HG02623 (cell line): ENCODE results near the gene QRSL1.
"Not testable (repeated sequence)": the region's sequence is repeated elsewhere in the genome, so short reads cannot be mapped to it uniquely, and the experiment has no call there.

Experiments
- ATAC-seq: cut with Tn5 transposase; IDR thresholded peaks from one replicate; pipeline ENCODE4 v1.9.1; 2021; ENCODE audit warnings: moderate library complexity; ENCODE audit not compliant: unreplicated experiment

QRSL1 gene

GRCh38 chr6:106674541-106675229 is 45.3 kb downstream of the QRSL1 start:
- ATAC-seq = no peak

DNA sequence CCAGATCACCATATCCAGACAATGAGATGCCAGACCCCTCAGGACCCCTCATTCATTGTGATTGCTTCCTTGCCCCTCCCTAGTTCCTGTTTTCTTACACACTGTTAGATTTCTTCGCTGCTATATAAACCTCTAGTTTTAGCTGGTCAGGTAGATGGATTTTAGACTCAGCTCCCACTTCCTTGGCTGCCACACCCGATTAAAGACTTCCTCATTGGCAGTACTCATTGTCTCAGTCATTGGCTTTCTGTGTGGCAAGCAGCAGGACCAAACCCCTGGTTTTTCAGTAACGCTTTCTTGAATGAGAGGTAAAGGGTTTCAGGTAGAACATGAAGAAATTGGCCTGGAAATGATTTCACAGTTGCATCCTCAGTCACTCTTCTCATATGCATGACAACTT is 47.9 kb downstream of the QRSL1 start:
- no peak for ATAC-seq

GRCh38 chr6:106684011-106684410 is 54.6 kb downstream of the QRSL1 start:
- no peak for ATAC-seq

DNA sequence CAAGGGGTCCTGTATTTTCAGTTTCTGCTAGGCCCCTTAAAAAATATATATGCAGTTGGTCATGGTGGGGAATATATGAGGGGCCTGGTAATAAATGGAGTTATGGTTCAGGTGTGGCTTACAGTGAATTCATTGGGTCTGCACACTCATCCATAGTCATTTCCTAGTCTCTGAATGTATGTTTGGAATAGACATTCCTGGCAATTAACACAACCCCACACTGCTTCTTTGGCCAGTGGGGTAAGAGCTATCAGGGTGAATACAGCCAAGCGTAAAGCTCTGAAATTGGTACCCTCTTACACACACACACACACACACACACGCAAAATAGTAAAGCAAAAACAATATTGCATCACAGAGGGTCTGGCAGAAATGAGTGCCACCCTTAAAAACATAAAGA is 56.5 kb downstream of the QRSL1 start:
- ATAC-seq = no peak

GRCh38 chr6:106688177-106688951 is 59.0 kb downstream of the QRSL1 start:
- ATAC-seq = no peak

GRCh38 chr6:106692112-106692818 is 62.9 kb downstream of the QRSL1 start:
- ATAC-seq = no peak

- ATAC-seq = no peak
These were observed 63.4 kb downstream of the QRSL1 start for GRCh38 chr6:106692819-106693208.

GRCh38 chr6:106693418-106693817 is 64.0 kb downstream of the QRSL1 start:
- no peak for ATAC-seq

DNA sequence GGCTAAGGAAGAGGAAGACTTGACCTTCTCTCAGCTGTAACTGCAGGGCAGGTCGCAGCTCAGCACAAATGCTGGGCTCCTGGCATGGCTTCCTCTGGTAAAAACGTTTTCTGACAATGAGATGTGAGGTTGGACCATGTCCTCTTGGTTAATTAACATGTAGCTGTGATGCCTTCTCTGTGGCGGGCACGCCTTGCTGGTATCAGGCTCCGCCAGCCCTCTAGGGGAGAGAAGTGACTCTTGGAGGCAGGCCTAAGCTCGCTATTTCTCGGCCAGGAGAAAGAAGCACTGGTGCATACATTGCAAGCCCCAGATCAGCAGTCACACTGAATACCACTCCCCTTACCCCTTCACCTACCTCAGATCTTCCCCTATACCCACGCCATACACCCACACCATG is 65.0 kb downstream of the QRSL1 start:
- no peak for ATAC-seq

- no peak for ATAC-seq
These were observed 71.2 kb downstream of the QRSL1 start for GRCh38 chr6:106700581-106700980.

DNA sequence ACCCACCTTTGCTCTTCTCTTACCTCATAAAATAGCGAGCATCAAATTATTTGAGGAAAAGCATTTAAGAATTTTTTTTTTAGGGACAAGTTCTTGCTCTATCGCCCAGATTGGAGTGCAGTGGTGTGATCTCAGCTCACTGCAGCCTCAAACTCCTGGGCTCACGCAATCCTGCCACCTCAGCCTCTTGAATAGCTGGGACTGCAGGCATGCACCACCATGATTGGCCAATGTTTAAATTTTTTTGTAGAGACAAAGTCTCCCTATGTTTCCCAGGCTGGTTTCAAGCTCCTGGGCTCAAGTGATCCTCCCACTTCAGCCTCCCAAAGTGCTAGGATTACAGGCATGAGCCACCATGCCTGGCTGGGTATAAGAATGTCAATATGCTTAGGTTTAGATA is 71.8 kb downstream of the QRSL1 start:
- not testable (repeated sequence) for ATAC-seq

DNA sequence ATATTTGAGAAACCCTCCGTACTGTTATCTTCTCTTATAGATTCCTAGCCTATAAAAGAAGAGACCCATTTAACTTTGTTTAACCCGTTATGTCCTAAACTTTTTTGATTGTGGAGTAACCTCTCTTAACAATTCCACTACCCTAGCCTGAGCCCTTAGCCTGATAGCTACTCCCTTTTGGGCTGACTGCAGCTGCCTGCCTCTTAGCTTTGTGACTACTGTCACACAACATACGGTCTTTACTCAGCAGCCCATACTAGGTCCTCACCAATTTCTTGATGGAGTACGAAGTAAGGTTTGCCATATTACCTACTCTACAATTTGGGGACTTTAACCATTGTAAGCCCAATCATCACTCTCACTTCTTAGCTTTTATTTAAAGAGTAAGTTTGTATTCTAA is 72.7 kb downstream of the QRSL1 start:
- peak; percentile 34 for ATAC-seq

- ATAC-seq = peak; percentile 96
These were observed 73.2 kb downstream of the QRSL1 start for GRCh38 chr6:106702451-106703110.

DNA sequence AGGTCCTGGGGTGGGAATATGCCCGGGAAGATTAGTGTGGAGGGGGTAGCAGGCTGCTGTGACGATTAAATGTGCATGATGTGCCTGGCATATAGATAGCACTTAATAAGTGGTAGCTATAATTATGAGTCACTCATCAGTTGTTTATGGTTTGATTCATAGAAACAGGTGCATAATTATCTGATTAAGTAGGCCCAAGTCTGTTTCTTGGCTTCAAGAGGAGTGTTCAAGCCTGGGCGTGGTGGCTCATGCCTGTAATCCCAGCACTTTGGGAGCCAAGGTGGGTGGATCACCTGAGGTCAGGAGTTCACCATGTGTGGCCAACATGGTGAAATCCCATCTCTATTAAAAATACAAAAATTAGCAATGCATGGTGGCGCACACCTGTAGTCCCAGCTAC is 74.9 kb downstream of the QRSL1 start:
- no peak for ATAC-seq

GRCh38 chr6:106705156-106705555 is 75.8 kb downstream of the QRSL1 start:
- no peak for ATAC-seq

DNA sequence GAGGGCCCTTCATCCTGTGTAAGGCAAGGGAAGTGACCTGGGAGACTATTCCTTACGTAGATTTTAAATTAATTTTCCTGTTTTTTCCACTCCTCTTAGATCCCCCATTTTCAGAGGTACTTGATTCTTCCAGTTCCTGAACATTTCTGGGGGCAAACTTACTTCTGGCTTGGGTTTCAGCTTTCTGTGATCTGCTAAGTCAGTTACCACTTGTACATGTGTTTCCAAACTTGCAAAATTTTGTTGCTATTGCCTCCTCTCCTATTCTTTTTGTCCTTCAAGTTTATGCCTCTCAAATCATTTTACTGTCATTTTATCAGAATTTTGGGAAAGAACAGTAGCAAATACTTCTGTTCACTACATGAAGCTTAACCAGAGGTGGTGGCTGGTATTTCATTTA is 81.2 kb downstream of the QRSL1 start:
- ATAC-seq = no peak

GRCh38 chr6:106714281-106714680 is 84.9 kb downstream of the QRSL1 start:
- ATAC-seq = no peak

GRCh38 chr6:106715922-106716321 is 86.5 kb downstream of the QRSL1 start:
- ATAC-seq = no peak

GRCh38 chr6:106716966-106717365 is 87.6 kb downstream of the QRSL1 start:
- no peak for ATAC-seq
